Measurements from ENCODE around the gene CENPQ.

The CENPQ gene

GRCh38 chr6:49506569-49507111 lies 43.5 kb downstream of the CENPQ start:
- DNase-seq, result no peak

- no peak for DNase-seq
Observed at GRCh38 chr6:49509342-49509741, 46.2 kb downstream of the CENPQ start.

- DNase-seq, result no peak
Observed at GRCh38 chr6:49513153-49513989, 50.2 kb downstream of the CENPQ start.

GRCh38 chr6:49514571-49515484 lies 51.7 kb downstream of the CENPQ start:
- no peak for DNase-seq

GRCh38 chr6:49515485-49516146 lies 52.4 kb downstream of the CENPQ start:
- no peak for DNase-seq

GRCh38 chr6:49516147-49516505 lies 53.0 kb downstream of the CENPQ start:
- no peak for DNase-seq

GRCh38 chr6:49517919-49518318 lies 54.7 kb downstream of the CENPQ start:
- DNase-seq, result no peak

GRCh38 chr6:49519660-49520059 lies 56.5 kb downstream of the CENPQ start:
- DNase-seq, result no peak

- DNase-seq, result no peak
Observed at GRCh38 chr6:49522710-49523593, 59.8 kb downstream of the CENPQ start.

- no peak for DNase-seq
Observed at GRCh38 chr6:49523901-49524300, 60.7 kb downstream of the CENPQ start.

GRCh38 chr6:49524541-49524940 lies 61.4 kb downstream of the CENPQ start:
- DNase-seq, result no peak

GRCh38 chr6:49526598-49526997 lies 63.4 kb downstream of the CENPQ start:
- DNase-seq, result no peak

GRCh38 chr6:49527320-49527719 lies 64.2 kb downstream of the CENPQ start:
- DNase-seq, result no peak

GRCh38 chr6:49528571-49528970 lies 65.4 kb downstream of the CENPQ start:
- no peak for DNase-seq

- DNase-seq, result no peak
Observed at GRCh38 chr6:49530141-49530776, 67.1 kb downstream of the CENPQ start.

- DNase-seq, result no peak
Observed at GRCh38 chr6:49531774-49532569, 68.8 kb downstream of the CENPQ start.

- no peak for DNase-seq
Observed at GRCh38 chr6:49535795-49536194, 72.6 kb downstream of the CENPQ start.

GRCh38 chr6:49539102-49539501 lies 75.9 kb downstream of the CENPQ start:
- no peak for DNase-seq

- DNase-seq, result no peak
Observed at GRCh38 chr6:49540614-49541013, 77.4 kb downstream of the CENPQ start.

GRCh38 chr6:49541210-49541724 lies 78.1 kb downstream of the CENPQ start:
- DNase-seq, result no peak

Data from activated naive CD4-positive, alpha-beta T cell (primary cell).